Limb (tissue), 2 donors: Measurements from ENCODE around the gene UQCRQ.
"Not testable (repeated sequence)": the region's sequence is repeated elsewhere in the genome, so short reads cannot be mapped to it uniquely, and the experiment has no call there.

Experiments
- DNase-seq, 2 donors: peaks; one replicate each; pipeline ENCODE4 v3.0.0-alpha.2; 2016; ENCODE audit errors: extremely low spot score in 2 of 2

UQCRQ gene

DNA sequence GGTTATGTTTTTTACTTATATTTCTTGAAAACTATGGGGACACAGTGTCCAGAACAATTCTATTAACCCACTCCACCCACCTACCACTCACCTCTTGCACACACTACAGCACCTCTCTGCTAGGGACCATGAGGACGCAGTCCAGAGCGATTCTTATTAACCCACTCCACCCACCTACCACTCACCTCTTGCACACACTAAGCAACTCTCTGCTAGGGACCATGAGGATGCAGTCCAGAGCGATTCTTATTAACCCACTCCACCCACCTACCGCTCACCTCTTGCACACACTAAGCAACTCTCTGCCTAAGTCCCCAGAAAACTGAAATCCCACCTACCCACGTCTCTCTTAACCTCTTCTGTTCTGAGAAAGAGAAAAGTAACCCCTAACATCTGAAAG is 33.8 kb upstream of the UQCRQ start:
- DNase-seq: no peak

DNA sequence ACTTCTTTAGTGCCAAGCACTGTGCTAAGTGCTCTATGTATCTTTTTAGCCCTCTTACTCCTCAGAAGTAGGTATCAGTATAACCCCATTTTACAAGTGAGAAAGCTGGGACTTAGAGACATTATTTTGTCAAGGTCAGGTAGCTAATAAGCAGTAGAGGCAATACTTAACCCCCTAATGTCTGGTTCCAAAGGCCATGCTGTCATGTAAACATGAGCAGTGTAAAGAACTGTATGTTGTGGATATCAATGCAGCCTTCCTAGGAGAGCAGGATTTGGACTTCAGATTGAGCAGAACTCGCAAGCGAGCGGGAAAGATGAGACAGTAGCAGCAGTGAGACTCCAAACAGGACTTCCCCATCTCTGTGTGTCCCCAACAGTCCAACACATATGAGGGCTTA is 32.4 kb upstream of the UQCRQ start:
- DNase-seq: no peak

DNA sequence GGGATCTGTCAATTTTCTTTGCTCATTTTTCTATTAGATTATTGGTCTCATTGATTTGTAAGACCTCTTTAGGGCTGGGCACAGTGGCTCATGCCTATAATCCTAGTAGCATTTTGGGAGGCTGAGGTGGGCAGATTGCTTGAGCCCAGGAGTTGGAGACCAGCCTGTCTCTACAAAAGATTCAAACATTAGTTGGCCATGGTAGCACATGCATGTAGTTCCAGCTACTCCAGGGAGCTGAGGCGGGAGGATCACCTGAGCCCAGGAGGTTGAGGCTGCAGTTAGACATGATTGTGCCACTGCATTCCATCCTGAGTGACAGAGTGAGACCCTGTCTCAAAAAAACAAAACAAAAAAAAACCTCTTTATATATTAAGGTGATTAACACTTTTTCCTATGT is 29.6 kb upstream of the UQCRQ start:
- no peak for DNase-seq

DNA sequence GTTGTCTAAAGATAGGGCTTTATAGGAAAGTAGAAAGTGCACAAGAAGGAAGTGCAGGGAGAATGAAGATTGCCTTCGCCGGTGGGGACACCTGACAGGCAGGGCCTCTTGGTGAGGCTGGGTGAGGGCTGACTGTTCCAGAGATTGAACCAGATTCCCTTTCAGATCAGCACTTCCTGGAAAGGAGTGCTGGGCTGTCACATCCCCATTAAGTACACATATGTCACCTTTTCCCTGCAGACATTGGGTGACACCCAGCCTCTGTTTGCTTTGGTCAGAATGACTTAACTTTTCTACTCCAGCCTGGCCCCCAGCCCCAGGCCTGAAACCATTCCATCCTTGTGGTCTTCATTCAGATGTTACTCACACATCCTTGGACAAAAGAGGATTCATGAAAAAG is 28.6 kb upstream of the UQCRQ start:
- DNase-seq: no peak

DNA sequence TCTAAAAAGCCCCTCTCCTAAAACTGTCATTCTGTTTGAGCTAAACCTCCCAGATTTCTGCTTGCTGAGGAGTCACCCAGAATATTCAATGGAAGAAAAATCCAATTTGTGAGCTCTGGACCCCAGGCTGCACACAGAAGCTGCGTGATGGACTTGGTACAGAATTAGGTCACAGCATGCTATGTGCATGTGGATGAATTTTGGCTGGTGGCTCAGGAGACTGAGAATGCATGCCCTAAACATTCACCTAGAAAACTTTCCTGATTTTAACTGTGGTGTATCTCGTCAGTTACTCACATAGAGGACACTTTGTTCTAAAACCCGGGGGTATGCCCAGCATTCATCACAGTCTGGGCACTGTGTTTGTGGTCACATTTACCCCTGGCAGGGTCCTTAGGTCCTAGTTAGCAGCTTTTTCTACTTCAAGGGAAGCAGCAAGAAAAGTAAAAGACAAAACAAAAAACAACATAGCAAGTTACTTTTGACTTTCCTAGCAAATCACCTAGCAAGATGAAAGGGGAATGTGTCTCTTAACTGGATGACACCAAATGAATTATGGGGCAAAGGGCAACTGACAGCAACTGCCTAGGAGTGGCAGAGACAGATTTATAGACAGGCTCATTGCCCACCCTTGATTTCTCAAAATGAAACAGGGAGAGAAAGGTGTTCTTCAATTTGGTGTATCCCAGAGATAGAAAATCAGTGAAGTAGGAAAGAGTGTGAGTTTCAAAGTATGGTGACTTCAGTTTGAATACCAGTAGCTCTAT is 27.7 kb upstream of the UQCRQ start:
- DNase-seq: no peak

DNA sequence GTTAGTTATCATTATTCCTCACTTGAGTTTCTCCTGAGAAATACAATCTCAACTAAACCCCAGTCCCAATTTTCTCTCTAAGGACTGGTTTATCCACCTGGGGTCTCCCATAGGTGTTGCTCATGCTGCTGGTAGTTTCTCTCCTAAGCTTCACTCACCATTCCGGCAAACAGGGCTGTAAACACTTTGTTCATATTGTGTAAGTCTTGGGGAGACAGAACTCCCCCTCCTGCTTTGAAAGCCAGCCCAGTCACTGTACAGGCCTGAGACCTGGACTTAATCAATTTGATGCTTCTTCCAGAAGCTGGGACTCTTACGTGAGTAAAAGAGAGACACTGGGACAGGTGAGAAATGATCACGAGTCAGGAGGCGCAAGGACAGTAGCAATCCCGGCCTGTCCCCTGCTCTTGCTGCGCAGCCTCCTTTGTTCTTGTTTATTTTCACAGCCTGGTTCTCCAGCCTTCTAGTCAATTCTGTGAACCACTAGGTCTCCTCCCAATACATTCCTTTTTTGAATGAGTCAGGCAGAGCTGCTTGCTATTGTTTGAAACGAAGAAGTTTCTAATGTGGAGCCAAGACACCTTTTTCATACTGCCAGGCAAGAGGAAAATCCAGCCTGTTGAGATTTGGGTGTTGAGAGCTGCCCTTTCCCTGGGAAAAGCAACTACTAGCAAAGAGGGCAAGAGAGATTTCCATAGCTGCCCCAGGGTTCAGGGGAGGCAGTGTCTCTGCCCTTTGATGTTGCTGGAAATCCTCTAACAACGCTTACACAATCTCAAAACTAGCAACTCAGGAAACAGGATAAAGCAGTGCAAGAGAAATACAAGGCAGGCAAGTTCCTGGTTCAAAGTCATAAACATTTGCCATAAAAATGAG is 26.8 kb upstream of the UQCRQ start:
- no peak for DNase-seq

DNA sequence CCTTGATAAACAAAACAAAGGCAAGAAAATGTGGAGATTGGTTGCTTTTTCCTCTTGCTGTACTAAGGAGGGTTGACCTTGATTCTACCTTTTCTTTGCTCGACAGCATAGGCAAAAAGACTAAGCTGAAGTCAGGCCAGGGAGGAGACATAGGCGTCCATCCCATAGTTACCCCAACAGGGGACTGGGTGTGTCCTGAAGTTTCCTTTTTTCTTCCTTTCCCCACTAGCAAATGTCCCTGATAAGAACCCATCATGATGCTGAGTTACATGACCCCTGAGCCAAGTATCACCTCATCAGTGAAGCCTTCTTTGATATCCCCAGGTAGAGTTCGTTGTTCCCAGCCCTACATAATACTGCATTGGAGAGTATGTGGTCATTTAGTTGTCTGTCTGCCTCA is 26.1 kb upstream of the UQCRQ start:
- no peak for DNase-seq

DNA sequence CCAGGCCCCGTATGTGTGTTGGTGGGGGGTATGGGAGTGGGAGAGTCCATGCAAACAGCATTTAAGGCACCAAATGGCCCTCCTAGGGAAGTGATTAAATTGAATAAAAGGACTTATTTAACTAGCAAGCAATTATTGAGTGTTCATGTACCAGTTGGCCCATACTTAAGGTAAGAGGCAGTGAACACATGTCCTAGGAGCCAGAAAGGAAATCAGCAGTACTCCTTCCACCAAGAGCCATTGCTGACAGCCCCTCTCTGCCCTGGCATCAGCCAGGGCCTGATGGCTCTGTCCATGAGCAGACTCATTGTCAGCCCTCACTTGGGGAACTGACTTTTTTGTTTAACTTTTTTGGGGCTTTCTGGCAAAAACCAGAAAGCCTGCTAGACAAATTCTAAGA is 25.5 kb upstream of the UQCRQ start:
- no peak for DNase-seq

DNA sequence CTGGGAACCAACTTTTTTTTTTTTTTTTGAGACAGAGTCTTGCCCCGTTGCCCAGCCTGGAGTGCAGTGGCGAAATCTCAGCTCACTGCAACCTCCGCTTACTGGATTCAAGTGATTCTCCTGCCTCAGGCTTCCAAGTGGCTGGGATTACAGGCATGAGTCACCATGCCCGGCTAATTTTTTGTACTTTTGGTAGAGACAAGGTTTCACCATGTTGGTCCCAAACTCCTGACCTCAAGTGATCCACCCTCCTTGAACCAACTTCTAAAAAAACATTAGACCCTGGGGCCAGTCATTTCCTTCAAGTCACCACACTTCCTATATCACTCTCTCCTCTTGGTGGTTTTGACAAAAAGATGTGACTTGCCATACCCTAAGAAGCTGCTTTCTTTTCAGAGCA is 25.1 kb upstream of the UQCRQ start:
- no peak for DNase-seq

DNA sequence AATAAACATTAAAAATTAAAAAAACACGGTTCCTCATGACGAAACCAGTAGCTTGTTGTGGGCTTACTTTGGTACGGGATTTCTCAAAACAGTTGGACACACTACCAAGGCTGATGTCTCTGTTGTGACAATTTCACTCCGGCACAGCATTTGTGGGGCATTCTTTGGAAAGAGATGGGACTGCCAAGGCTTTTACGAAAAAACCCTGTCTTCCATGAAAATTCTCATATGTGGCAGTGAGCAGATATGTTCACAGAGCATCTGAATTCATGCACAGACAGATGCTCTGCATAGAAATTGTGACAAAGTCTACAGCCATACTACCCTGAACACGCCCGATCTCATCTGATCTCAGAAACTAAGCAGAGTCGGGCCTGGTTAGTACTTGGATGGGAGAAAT is 18.2 kb upstream of the UQCRQ start:
- no peak for DNase-seq

DNA sequence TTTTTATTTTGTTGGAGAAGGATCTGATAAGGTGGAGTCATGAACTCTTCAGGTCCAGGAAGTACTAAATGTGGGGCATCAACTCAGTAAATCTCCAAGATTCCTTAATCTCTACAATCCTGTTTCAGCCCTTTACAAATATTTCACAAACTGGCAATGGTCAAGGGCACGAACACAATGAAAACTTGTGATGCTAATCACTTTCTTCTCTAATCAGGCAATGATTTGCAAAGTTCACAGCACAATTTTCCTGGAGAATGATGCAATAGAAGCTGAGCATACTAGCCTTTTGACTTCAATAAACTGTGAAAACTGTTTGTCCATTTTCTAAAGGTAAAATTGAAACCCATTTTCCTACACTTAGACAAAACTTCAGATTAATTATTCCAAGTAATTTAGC is 17.1 kb upstream of the UQCRQ start:
- no peak for DNase-seq

DNA sequence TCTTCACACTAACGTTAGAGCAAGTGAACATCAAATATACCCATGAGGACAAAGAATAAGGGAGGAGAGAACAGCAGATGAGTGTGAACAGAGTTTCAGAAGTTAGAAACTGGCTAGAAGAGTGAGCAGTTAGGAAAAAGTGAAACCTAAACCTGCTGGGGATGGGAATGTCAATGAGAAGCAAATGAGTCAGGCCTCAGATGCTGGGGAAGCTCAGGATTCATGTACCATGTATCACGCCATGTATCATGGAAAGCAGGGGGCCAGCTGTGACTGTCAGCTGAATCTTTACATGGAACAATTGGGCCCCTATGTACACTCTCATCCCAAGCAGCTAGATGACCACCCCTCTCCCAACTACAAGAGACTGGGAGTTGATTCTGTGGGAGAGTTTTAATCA is 16.4 kb upstream of the UQCRQ start:
- no peak for DNase-seq

DNA sequence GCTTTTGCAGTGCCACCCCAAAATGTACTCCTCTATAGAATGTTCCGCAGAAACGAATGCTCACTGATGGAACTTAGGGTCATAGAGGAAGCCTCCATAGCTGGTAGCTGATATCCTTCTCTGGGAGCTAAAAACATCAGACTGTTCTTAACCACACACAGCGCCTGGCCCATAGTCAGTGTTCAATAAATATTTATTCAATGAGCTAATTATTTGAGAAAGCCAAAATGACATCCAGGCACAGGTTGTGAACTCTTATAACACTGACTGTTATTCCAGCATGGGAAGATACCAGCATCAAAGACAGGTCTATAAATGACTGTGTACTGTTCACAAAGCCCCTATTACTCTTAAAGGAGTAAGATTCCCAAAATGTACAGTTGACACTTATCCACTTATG is 13.1 kb upstream of the UQCRQ start:
- no peak for DNase-seq

DNA sequence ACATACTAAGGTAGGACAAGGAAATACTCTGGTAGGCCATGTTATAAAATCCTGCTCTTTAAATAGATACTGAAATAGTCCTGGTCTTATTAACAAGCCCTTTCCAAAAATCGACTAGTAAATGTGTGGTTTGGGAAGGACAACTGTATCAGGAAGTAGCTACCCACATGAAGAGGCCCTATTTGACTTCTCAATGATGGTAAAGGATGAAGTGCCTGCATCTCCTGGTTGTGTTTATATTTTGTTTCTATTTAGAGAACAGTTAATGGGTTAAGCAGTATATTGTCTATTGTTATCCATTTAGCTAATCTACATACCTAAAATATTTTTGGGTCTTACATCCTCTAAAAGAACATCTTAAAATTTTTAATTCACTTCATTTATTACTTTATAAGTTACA is 12.7 kb upstream of the UQCRQ start:
- DNase-seq: no peak

DNA sequence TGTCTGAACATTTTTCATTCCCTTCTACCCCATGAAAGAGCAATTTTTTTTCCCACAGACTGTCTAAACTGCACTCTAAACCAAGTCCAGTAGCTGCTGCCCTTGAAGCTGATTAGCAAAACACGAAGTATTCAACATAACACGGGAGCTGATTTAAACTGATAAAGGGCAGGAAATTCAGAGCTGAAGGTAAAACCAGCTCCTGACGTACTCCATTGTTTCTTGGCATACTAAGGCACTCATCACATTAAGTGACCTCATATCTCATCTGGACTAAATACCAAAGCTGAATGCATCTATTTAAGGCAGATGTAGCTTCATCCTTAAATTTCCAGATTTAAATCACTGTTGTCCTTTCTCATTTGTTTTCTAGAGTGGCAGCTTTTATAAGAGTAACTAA is 12.1 kb upstream of the UQCRQ start:
- no peak for DNase-seq

DNA sequence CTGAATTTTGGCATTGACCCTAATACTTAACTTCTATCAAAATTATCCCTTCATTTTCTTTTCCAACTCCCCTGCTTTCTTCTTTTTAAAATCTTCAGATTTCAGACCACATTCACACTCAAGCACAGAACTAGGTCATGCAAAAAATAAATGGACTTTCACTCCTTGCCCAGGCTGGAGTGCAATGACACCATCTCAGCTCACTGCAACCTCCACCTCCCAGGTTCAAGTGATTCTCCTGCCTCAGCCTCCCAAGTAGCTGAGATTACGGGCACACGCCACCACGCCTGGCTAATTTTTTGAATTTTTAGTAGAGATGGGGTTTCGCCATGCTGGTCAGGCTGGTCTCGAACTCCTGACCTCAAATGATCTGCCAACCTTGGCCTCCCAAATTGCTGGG is 11.4 kb upstream of the UQCRQ start:
- not testable (repeated sequence) for DNase-seq

DNA sequence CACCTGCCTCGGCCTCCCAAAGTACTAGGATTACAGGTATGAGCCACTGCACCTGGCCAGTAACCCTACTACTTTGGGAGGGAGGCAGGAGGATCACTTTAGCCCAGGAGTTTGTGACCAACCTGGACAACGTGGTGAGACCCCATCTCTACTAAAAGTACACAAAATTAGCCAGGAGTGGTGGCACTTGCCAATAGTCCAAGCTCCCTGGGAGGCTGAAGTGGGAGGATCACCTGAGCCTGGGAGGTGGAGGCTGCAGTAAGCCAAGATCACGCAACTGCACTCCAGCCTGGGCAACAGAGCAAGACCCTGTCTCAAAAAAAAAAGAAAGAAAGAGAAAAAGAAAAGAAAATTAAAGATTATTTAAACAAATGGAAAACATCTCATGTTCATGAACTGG is 10.4 kb upstream of the UQCRQ start:
- no peak for DNase-seq

DNA sequence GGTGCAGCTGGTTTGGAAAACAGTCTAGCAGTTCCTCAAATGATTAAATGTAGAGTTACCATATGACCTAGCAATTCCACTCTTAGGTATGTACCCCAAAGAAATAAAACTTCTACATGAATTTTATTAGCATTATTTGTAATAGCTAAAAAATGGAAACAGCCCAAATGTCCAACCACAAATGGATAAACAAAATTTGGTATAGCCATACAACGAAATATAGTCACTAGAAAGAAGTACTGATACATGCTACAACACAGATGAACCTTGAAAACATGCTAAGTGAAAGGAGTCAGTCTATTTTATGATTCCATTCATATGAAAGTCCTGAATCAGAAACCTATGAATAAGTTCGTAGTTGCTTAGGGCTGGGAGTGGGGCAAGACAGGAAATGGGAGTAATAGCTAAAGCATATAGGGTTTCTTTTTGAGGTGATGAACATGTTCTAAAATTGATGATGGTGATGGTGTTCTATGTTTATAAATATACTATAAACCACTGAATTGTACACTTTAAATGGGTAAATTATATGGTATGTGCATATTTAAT is 6.5 kb upstream of the UQCRQ start:
- DNase-seq: no peak

DNA sequence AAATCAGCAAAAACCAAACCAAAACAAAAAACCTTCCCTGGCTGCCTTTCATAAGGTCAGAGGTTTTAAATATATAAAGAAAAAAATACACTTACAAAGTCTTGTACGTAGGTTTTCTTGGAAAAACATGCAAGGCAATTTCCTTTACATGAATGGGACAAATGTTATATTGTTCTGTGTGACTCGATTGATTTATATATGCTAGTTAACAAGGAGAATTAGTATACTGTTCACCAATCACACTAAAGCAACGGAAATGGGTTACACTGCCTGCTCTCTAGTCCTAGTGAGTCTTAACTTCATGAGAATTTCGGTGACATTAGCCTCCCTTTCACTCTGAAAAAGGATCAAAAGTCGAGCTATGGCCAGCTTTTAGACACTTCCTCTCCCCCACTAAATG is 5.7 kb upstream of the UQCRQ start:
- no peak for DNase-seq

DNA sequence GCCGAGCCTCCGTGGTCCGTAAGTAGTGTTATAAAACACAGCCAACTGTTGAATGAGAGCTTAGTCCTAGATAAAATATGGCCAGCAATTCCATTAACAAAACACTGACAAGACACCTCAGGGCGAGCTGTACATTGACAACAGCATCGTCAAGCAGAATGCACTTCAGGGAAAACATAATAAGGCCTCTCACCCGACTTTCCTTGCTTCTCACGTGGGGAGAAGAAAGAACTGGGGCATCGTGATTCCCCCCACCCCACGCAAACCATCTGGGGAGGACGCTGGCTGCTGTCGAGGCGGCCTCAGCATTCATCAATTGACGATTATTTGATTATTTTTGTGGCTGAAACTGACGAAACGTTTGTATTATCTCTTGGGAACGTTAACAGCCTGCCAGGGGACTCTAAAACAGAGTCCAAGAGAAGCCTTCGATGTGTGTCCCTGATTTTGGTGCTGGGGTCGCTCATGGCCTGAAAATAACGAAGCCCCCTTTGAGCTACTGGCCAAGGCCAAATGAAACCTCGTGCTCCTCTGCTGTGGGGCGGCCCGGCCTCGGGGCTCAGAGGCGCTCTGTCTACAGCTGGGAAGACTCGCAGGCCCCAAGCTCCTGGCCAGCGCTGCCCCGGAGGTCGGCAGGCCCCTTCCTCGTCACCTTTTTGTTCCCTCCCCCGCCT is 637 bp upstream of the UQCRQ start:
- DNase-seq: no peak

DNA sequence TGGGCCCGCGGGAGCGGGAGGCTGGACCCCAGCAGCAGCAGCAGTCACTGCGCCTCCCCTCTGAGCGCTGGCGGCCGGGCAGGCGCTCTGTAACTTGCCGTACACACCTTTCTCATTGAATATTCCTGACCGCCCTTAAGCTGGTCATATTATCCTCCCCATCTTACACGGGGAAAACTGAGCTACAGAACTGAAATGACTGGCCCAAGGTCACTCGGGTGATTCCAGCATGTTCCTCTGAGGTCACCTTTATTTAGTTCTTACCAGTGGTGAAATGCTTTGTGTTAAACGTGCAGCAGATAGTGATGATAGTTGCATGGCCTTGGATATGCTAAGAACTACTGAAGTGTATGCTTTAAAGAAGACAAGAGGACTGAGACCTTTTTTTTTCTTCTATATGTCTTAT is 607 bp downstream of the UQCRQ start:
- no peak for DNase-seq

DNA sequence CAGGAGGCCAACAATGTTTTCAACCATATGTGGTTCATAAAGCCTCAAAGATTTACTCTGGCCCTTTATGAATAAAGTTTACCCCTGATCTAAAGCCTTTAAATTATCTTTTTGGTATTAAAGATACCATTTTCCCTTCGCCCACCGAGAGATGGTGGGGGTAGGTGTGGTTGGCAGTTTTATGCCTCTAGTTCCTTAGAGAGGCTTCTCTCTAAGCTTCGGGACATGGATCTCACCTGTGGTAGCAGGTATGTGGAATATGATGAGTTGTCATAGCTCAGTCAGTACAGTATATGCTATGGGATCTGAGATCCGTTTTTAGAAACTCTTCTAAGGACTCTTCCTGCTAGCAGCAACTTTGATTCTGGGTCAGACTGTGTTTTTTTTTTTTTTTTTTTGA is 2.3 kb downstream of the UQCRQ start:
- no peak for DNase-seq
